Astrocyte (in vitro differentiated cells and primary cell): Measurements from ENCODE around the gene RPRD1B. TPM values are rescaled to one million over a fixed set of nuclear protein-coding genes. Genes with fewer than 3 reads are reported as not detected.

ENCODE experiments used
- DNase-seq: peaks from one replicate; pipeline ENCODE4 v3.0.0-alpha.2; 2010; ENCODE audit warnings: low read depth
- FAIRE-seq: peaks from 2 replicates; lab custom pipeline; 2011; peaks lifted over from hg19 to GRCh38; lab: Jason Lieb, UNC
- H2AFZ ChIP-seq: 2 replicates; pipeline ENCODE4 v1.6.0; 2012; ENCODE audit warnings: low read depth, low read length, inconsistent platforms
- H3K27ac ChIP-seq: 2 replicates; pipeline ENCODE4 v1.5.1; 2011; ENCODE audit warnings: low read depth, low read length, inconsistent platforms
- H3K27me3 ChIP-seq: 2 replicates; pipeline ENCODE4 v1.6.0; 2011; ENCODE audit warnings: low read length, inconsistent platforms; ENCODE audit not compliant: insufficient read depth
- H3K36me3 ChIP-seq: 2 replicates; pipeline ENCODE4 v1.5.1; 2011; ENCODE audit warnings: low read length, inconsistent platforms; ENCODE audit not compliant: insufficient read depth
- H3K4me1 ChIP-seq: 2 replicates; pipeline ENCODE4 v1.5.1; 2011; ENCODE audit warnings: low read length, inconsistent platforms; ENCODE audit not compliant: insufficient read depth
- H3K4me2 ChIP-seq: 2 replicates; pipeline ENCODE4 v1.6.0; 2012; ENCODE audit warnings: low read length, inconsistent platforms
- H3K4me3 ChIP-seq: 2 replicates; pipeline ENCODE4 v1.5.1; 2011; ENCODE audit warnings: low read depth, mild to moderate bottlenecking, low read length, inconsistent platforms; ENCODE audit not compliant: insufficient read depth
- H3K79me2 ChIP-seq: 2 replicates; pipeline ENCODE4 v1.6.0; 2012; ENCODE audit warnings: mild to moderate bottlenecking, low read length, inconsistent platforms; ENCODE audit not compliant: insufficient read depth
- H3K9ac ChIP-seq: 2 replicates; pipeline ENCODE4 v1.6.0; 2012; ENCODE audit warnings: mild to moderate bottlenecking, low read length, inconsistent platforms
- H3K9me3 ChIP-seq: 2 replicates; pipeline ENCODE4 v1.5.1; 2012; ENCODE audit warnings: low read depth, mild to moderate bottlenecking, low read length, inconsistent platforms; ENCODE audit not compliant: insufficient read depth
- H4K20me1 ChIP-seq: 2 replicates; pipeline ENCODE4 v1.6.0; 2012; ENCODE audit warnings: low read length, inconsistent platforms; ENCODE audit not compliant: insufficient read depth
- H3K27ac Mint-ChIP-seq: one replicate; pipeline ENCODE4 v1.8.0; 2021; ENCODE audit warnings: mild to moderate bottlenecking, mixed read lengths; ENCODE audit not compliant: unreplicated experiment
- H3K27me3 Mint-ChIP-seq: one replicate; pipeline ENCODE4 v1.8.0; 2021; ENCODE audit warnings: low read depth, mixed read lengths; ENCODE audit not compliant: unreplicated experiment
- H3K36me3 Mint-ChIP-seq: one replicate; pipeline ENCODE4 v1.8.0; 2021; ENCODE audit warnings: low read depth, mixed read lengths; ENCODE audit not compliant: unreplicated experiment
- H3K4me1 Mint-ChIP-seq: one replicate; pipeline ENCODE4 v1.8.0; 2021; ENCODE audit warnings: low read depth, mixed read lengths; ENCODE audit not compliant: unreplicated experiment
- H3K4me3 Mint-ChIP-seq: one replicate; pipeline ENCODE4 v1.8.0; 2021; ENCODE audit warnings: mild to moderate bottlenecking, moderate library complexity, mixed read lengths; ENCODE audit not compliant: unreplicated experiment
- H3K9me3 Mint-ChIP-seq: one replicate; pipeline ENCODE4 v1.8.0; 2021; ENCODE audit warnings: mild to moderate bottlenecking, mixed read lengths; ENCODE audit not compliant: unreplicated experiment
- EZH2 ChIP-seq: IDR thresholded peaks from 2 replicates; pipeline ENCODE4 v1.6.1; 2012; ENCODE audit warnings: mild to moderate bottlenecking, low read length, inconsistent platforms; ENCODE audit not compliant: insufficient read depth
- total RNA-seq: library from RNA; stranded (reverse); gene quantifications from 2 replicates; pipeline ENCODE4 v1.2.1, GENCODE V29; 2021
- TF ChIP-seq, protein P1 (sequence below): IDR thresholded peaks from 2 replicates; pipeline ENCODE4 v1.5.1; 2011; ENCODE audit warnings: low read depth, mild to moderate bottlenecking, inconsistent platforms, low read length, moderate library complexity; ENCODE audit not compliant: insufficient read depth

The RPRD1B gene
- total RNA-seq, 1 donor from 2014 or later = 20.7 TPM

GRCh38 chr20:38083338-38084048, 49.9 kb downstream of the RPRD1B start:
- peak overlapping the region; percentile 55 for H3K9ac ChIP-seq
- Mint-ChIP-seq H3K27ac (peak overlapping the region; percentile 95), H3K36me3 (peaks cover 55% of the 10 kb centered on the region), H3K4me1 (peaks cover 30% of the 10 kb centered on the region), H3K9me3 (peaks cover 12% of the 10 kb centered on the region), H3K27me3 (no peaks in the 10 kb centered on the region), H3K4me3 (peak overlapping the region; percentile 3)
- DNase-seq = no peak
- no peak overlapping the region for H2AFZ ChIP-seq
- no peak for FAIRE-seq
- no peak for TF ChIP-seq EZH2
- TF ChIP-seq, protein P1, sequence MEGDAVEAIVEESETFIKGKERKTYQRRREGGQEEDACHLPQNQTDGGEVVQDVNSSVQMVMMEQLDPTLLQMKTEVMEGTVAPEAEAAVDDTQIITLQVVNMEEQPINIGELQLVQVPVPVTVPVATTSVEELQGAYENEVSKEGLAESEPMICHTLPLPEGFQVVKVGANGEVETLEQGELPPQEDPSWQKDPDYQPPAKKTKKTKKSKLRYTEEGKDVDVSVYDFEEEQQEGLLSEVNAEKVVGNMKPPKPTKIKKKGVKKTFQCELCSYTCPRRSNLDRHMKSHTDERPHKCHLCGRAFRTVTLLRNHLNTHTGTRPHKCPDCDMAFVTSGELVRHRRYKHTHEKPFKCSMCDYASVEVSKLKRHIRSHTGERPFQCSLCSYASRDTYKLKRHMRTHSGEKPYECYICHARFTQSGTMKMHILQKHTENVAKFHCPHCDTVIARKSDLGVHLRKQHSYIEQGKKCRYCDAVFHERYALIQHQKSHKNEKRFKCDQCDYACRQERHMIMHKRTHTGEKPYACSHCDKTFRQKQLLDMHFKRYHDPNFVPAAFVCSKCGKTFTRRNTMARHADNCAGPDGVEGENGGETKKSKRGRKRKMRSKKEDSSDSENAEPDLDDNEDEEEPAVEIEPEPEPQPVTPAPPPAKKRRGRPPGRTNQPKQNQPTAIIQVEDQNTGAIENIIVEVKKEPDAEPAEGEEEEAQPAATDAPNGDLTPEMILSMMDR = no peak
- peaks cover 22% of the 10 kb centered on the region for H3K79me2 ChIP-seq
- H4K20me1 ChIP-seq = peaks cover 5% of the 10 kb centered on the region
- peak overlapping the region; percentile 66 for H3K27ac ChIP-seq
- H3K36me3 ChIP-seq = no peaks in the 10 kb centered on the region
- no peaks in the 10 kb centered on the region for H3K27me3 ChIP-seq
- no peaks in the 10 kb centered on the region for H3K9me3 ChIP-seq
- no peak overlapping the region for H3K4me3 ChIP-seq
- peaks cover 20% of the 10 kb centered on the region for H3K4me1 ChIP-seq
- H3K4me2 ChIP-seq = no peak overlapping the region

- peak overlapping the region; percentile 95 for H3K27ac Mint-ChIP-seq
- Histone ChIP-seq H3K4me2 (peak overlapping the region; percentile 45), H4K20me1 (peaks cover 5% of the 10 kb centered on the region), H2AFZ (no peak overlapping the region), H3K27me3 (no peaks in the 10 kb centered on the region), H3K27ac (peak overlapping the region; percentile 66), H3K36me3 (peaks cover 6% of the 10 kb centered on the region), H3K4me1 (peaks cover 20% of the 10 kb centered on the region), H3K9me3 (no peaks in the 10 kb centered on the region), H3K79me2 (peaks cover 18% of the 10 kb centered on the region), H3K9ac (peak overlapping the region; percentile 55), H3K4me3 (no peak overlapping the region)
- H3K4me3 Mint-ChIP-seq = no peak overlapping the region
- TF ChIP-seq, protein P1 = no peak
- TF ChIP-seq EZH2 = no peak
- DNase-seq (peak; percentile 83), FAIRE-seq (no peak)
- peaks cover 8% of the 10 kb centered on the region for H3K9me3 Mint-ChIP-seq
- H3K27me3 Mint-ChIP-seq = no peaks in the 10 kb centered on the region
- peaks cover 38% of the 10 kb centered on the region for H3K4me1 Mint-ChIP-seq
- peaks cover 55% of the 10 kb centered on the region for H3K36me3 Mint-ChIP-seq
Observed at GRCh38 chr20:38084425-38084951, 50.9 kb downstream of the RPRD1B start.

DNA sequence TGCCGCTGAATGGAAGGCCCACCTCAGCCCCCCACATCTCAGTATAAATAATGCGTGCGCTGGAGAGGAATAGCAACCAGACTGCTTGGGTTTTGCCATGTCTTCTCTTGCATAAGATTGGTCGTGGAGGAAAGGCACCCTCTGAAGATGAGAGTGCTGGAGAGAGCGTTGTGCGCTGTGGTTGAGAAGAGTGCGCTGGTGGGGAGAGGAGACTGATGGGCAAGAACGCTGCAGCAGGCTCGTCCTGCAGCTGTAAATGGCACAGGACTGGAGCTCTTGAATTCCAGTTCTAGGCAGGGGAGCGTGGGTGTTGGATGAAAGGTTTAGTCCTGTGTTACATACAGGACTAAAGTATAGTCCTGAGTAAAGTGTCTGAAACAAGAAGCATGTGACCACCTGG, 51.5 kb downstream of the RPRD1B start:
- peaks cover 20% of the 10 kb centered on the region for H3K4me1 ChIP-seq
- Mint-ChIP-seq H3K4me1 (peaks cover 38% of the 10 kb centered on the region), H3K4me3 (no peak overlapping the region), H3K27me3 (no peaks in the 10 kb centered on the region), H3K9me3 (peaks cover 7% of the 10 kb centered on the region), H3K36me3 (peaks cover 52% of the 10 kb centered on the region), H3K27ac (peak overlapping the region; percentile 95)
- no peak for DNase-seq
- no peak overlapping the region for H3K4me3 ChIP-seq
- H3K9ac ChIP-seq = peak overlapping the region; percentile 55
- peaks cover 5% of the 10 kb centered on the region for H4K20me1 ChIP-seq
- peaks cover 13% of the 10 kb centered on the region for H3K79me2 ChIP-seq
- FAIRE-seq = no peak
- H3K9me3 ChIP-seq = no peaks in the 10 kb centered on the region
- peaks cover 10% of the 10 kb centered on the region for H3K36me3 ChIP-seq
- H2AFZ ChIP-seq = no peak overlapping the region
- peak overlapping the region; percentile 45 for H3K4me2 ChIP-seq
- peak overlapping the region; percentile 42 for H3K27ac ChIP-seq
- TF ChIP-seq, protein P1 = no peak
- no peak for TF ChIP-seq EZH2
- no peaks in the 10 kb centered on the region for H3K27me3 ChIP-seq
